WTC11 (cell line): ENCODE measurements around the gene TDRD10. TPM values are rescaled to one million over a fixed set of nuclear protein-coding genes. Genes with fewer than 3 reads are reported as not detected.
A peak's percentile ranks its signal among the peaks of the same experiment; 100 is the strongest.

ENCODE experiments used
- ATAC-seq: fragments of 200-7000 bp; cut with Tn5 transposase; 2 replicates; pipeline ENCODE4 v1.10.0; 2021; ENCODE audit warnings: mild to moderate bottlenecking, moderate library complexity
- CTCF ChIA-PET: fragments of 300-600 bp; sonication (Branson Sonifier 250); formaldehyde crosslinking; loops from one replicate; lab custom pipeline; 2021; ENCODE audit warnings: antibody characterized with exemption; lab: Charles Lee
- POLR2A ChIA-PET: fragments of 350-600 bp; sonication (Branson Sonifier 250); formaldehyde crosslinking; loops from one replicate; lab custom pipeline; 2021; ENCODE audit warnings: antibody characterized with exemption; lab: Charles Lee
- DNase-seq: peaks from one replicate; pipeline ENCODE4 v3.0.0; 2021; ENCODE audit warnings: low spot score
- H3K27ac Mint-ChIP-seq: 2 replicates; pipeline ENCODE4 v1.8.0; 2021; ENCODE audit warnings: mixed read lengths
- H3K27me3 Mint-ChIP-seq: 2 replicates; pipeline ENCODE4 v1.8.0; 2021; ENCODE audit warnings: low read depth, mild to moderate bottlenecking, moderate library complexity, mixed read lengths
- H3K36me3 Mint-ChIP-seq: 2 replicates; pipeline ENCODE4 v1.8.0; 2021; ENCODE audit warnings: mixed read lengths
- H3K4me1 Mint-ChIP-seq: 2 replicates; pipeline ENCODE4 v1.8.0; 2022; ENCODE audit warnings: mixed read lengths
- H3K4me3 Mint-ChIP-seq: 2 replicates; pipeline ENCODE4 v1.8.0; 2021; ENCODE audit warnings: mild to moderate bottlenecking, moderate library complexity, mixed read lengths
- H3K9me3 Mint-ChIP-seq: 2 replicates; pipeline ENCODE4 v1.8.0; 2021; ENCODE audit warnings: mixed read lengths
- EMX1 ChIP-seq: fragments of 250-450 bp; sonication (Bioruptor Pico); IDR thresholded peaks from 2 replicates; pipeline ENCODE4 v1.8.0; 2021; ENCODE audit warnings: mild to moderate bottlenecking
- GABPB1 ChIP-seq: sonication (generic); formaldehyde crosslinking; IDR thresholded peaks from 2 replicates; pipeline ENCODE4 v1.8.1; 2023; ENCODE audit warnings: mild to moderate bottlenecking, missing genetic modification reagents
- HMGA2 ChIP-seq: fragments of 250-450 bp; sonication (Bioruptor Pico); IDR thresholded peaks from 2 replicates; pipeline ENCODE4 v1.4.0; 2021; ENCODE audit warnings: mild to moderate bottlenecking, moderate library complexity
- JAZF1 ChIP-seq: fragments of 250-450 bp; sonication (Bioruptor Pico); IDR thresholded peaks from 2 replicates; pipeline ENCODE4 v1.9.0; 2021; ENCODE audit warnings: moderate library complexity, mild to moderate bottlenecking, inconsistent platforms
- MYBL2 ChIP-seq: sonication (generic); formaldehyde crosslinking; IDR thresholded peaks from 2 replicates; pipeline ENCODE4 v1.8.1; 2023; ENCODE audit warnings: mild to moderate bottlenecking, moderate library complexity, missing genetic modification reagents
- NR2C2 ChIP-seq: sonication (generic); formaldehyde crosslinking; IDR thresholded peaks from 2 replicates; pipeline ENCODE4 v1.8.0; 2022; ENCODE audit warnings: mild to moderate bottlenecking, missing genetic modification reagents
- OVOL2 ChIP-seq: fragments of 250-450 bp; sonication (Bioruptor Pico); IDR thresholded peaks from 2 replicates; pipeline ENCODE4 v1.9.0; 2021; ENCODE audit warnings: mild to moderate bottlenecking, borderline replicate concordance
- SMAD3 ChIP-seq: sonication (generic); formaldehyde crosslinking; IDR thresholded peaks from 2 replicates; pipeline ENCODE4 v1.8.0; 2022; ENCODE audit warnings: missing genetic modification reagents, mild to moderate bottlenecking, borderline replicate concordance
- SOX15 ChIP-seq: fragments of 250-450 bp; sonication (Bioruptor Pico); IDR thresholded peaks from 2 replicates; pipeline ENCODE4 v1.9.0; 2021; ENCODE audit warnings: mild to moderate bottlenecking
- TEAD4 ChIP-seq: sonication (generic); formaldehyde crosslinking; IDR thresholded peaks from 2 replicates; pipeline ENCODE4 v1.8.0; 2022; ENCODE audit warnings: mild to moderate bottlenecking, missing genetic modification reagents
- TP53 ChIP-seq: sonication (generic); formaldehyde crosslinking; IDR thresholded peaks from 2 replicates; pipeline ENCODE4 v1.8.1; 2023; ENCODE audit warnings: mild to moderate bottlenecking, missing genetic modification reagents
- ZNF121 ChIP-seq: sonication (generic); formaldehyde crosslinking; IDR thresholded peaks from 2 replicates; pipeline ENCODE4 v1.8.0; 2023; ENCODE audit warnings: missing genetic modification reagents
- ZNF532 ChIP-seq: fragments of 250-450 bp; sonication (Bioruptor Pico); IDR thresholded peaks from 2 replicates; pipeline ENCODE4 v1.9.0; 2021; ENCODE audit warnings: mild to moderate bottlenecking, borderline replicate concordance
- total RNA-seq: library from RNA; stranded (reverse); gene quantifications from 3 replicates; pipeline ENCODE4 v1.2.3, GENCODE V29; 2021
- TF ChIP-seq, protein P1 (sequence below): sonication (generic); formaldehyde crosslinking; IDR thresholded peaks from 2 replicates; pipeline ENCODE4 v1.8.0; 2022; ENCODE audit warnings: missing genetic modification reagents
- TF ChIP-seq, protein P2 (sequence below): sonication (generic); formaldehyde crosslinking; IDR thresholded peaks from 2 replicates; pipeline ENCODE4 v1.8.0; 2023; ENCODE audit warnings: missing genetic modification reagents
- TF ChIP-seq, protein P3 (sequence below): sonication (generic); formaldehyde crosslinking; conservative IDR thresholded peaks from 2 replicates; pipeline ENCODE4 v1.8.1; 2022; ENCODE audit warnings: mild to moderate bottlenecking, missing genetic modification reagents
- TF ChIP-seq, protein P4 (sequence below): sonication (generic); formaldehyde crosslinking; IDR thresholded peaks from 2 replicates; pipeline ENCODE4 v1.8.1; 2023; ENCODE audit warnings: mild to moderate bottlenecking, missing genetic modification reagents
- TF ChIP-seq, protein P5 (sequence below): sonication (generic); formaldehyde crosslinking; IDR thresholded peaks from 2 replicates; pipeline ENCODE4 v1.8.1; 2023; ENCODE audit warnings: mild to moderate bottlenecking, missing genetic modification reagents, moderate library complexity
- TF ChIP-seq, protein P6 (sequence below): sonication (generic); formaldehyde crosslinking; conservative IDR thresholded peaks from 2 replicates; pipeline ENCODE4 v1.8.1; 2023; ENCODE audit warnings: mild to moderate bottlenecking, low read depth, missing genetic modification reagents, moderate library complexity

Gene TDRD10
- total RNA-seq, 1 experiment from 2014 or later = 0.09 TPM

DNA sequence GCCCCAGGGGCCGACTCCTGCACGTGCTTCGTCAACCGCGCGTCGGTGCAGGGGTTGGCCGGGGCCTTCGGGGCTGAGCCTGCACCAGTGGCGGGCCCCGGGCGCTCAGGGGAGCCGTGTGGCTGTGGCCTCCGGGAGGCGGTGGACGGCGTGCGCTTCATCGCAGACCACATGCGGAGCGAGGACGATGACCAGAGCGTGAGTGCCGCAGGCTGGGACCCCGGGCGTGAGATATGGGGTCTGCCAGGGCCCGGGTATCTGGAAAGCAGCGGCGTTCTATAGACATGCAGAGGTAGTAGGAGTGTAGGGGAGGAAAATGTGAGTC, 69.9 kb downstream of the TDRD10 start (continued):
- TF ChIP-seq, protein P1, sequence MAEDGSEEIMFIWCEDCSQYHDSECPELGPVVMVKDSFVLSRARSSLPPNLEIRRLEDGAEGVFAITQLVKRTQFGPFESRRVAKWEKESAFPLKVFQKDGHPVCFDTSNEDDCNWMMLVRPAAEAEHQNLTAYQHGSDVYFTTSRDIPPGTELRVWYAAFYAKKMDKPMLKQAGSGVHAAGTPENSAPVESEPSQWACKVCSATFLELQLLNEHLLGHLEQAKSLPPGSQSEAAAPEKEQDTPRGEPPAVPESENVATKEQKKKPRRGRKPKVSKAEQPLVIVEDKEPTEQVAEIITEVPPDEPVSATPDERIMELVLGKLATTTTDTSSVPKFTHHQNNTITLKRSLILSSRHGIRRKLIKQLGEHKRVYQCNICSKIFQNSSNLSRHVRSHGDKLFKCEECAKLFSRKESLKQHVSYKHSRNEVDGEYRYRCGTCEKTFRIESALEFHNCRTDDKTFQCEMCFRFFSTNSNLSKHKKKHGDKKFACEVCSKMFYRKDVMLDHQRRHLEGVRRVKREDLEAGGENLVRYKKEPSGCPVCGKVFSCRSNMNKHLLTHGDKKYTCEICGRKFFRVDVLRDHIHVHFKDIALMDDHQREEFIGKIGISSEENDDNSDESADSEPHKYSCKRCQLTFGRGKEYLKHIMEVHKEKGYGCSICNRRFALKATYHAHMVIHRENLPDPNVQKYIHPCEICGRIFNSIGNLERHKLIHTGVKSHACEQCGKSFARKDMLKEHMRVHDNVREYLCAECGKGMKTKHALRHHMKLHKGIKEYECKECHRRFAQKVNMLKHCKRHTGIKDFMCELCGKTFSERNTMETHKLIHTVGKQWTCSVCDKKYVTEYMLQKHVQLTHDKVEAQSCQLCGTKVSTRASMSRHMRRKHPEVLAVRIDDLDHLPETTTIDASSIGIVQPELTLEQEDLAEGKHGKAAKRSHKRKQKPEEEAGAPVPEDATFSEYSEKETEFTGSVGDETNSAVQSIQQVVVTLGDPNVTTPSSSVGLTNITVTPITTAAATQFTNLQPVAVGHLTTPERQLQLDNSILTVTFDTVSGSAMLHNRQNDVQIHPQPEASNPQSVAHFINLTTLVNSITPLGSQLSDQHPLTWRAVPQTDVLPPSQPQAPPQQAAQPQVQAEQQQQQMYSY = no peak
- TF ChIP-seq MYBL2 (CRISPR knock-in tag) = no peak

GRCh38 chr1:154572468-154573167, 70.6 kb downstream of the TDRD10 start:
- DNase-seq (peak; percentile 23), ATAC-seq (no peak)
- Mint-ChIP-seq H3K36me3 (peaks cover 5% of the 10 kb centered on the region; the same call in 1 of the 2 replicates), H3K27me3 (peaks cover 14% of the 10 kb centered on the region), H3K4me1 (peaks cover 23% of the 10 kb centered on the region), H3K9me3 (no peaks in the 10 kb centered on the region), H3K4me3 (no peak overlapping the region), H3K27ac (no peak overlapping the region)
- TF ChIP-seq GABPB1 (CRISPR knock-in tag) (no peak), TP53 (no peak), EMX1 (no peak), NR2C2 (CRISPR knock-in tag) (no peak), SMAD3 (CRISPR knock-in tag) (no peak)
- TF ChIP-seq, protein P2, sequence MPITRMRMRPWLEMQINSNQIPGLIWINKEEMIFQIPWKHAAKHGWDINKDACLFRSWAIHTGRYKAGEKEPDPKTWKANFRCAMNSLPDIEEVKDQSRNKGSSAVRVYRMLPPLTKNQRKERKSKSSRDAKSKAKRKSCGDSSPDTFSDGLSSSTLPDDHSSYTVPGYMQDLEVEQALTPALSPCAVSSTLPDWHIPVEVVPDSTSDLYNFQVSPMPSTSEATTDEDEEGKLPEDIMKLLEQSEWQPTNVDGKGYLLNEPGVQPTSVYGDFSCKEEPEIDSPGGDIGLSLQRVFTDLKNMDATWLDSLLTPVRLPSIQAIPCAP = no peak
- POLR2A ChIA-PET = interaction anchor here (0.8 kb wide), 1 partner anchor 12 kb away, joined by 3 read pairs; no protein-coding TSS in a partner anchor
- CTCF ChIA-PET = interaction anchor here (1.3 to 2.9 kb wide), 2 partner anchors 13 to 26 kb away, joined by 4 to 9 read pairs; no protein-coding TSS in a partner anchor

DNA sequence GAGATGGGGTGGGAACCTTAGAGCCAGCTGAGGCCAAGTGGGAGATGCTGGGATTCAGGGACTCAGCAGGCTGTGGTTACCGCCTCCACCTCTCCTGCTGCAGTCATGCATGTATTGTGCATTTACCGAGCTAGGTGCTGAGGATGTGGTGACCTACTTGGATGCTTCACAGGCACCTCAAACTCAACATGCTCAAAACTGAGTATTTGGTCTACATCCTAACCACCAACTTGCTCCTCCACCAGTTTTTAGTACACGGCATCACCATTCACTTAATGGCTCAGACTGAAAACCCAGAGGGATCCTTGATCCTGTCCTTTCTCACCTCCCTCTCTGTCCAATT, 71.1 kb downstream of the TDRD10 start:
- DNase-seq = no peak
- POLR2A ChIA-PET = interaction anchor here (0.8 kb wide), 1 partner anchor 12 kb away, joined by 3 read pairs; no protein-coding TSS in a partner anchor
- Mint-ChIP-seq H3K4me1 (peaks cover 20% of the 10 kb centered on the region), H3K36me3 (peaks cover 5% of the 10 kb centered on the region; the same call in 1 of the 2 replicates)
- TF ChIP-seq SOX15 (CRISPR knock-in tag) = no peak
- no peak for TF ChIP-seq ZNF121 (CRISPR knock-in tag)
- TF ChIP-seq OVOL2 = no peak
- TF ChIP-seq, protein P3, sequence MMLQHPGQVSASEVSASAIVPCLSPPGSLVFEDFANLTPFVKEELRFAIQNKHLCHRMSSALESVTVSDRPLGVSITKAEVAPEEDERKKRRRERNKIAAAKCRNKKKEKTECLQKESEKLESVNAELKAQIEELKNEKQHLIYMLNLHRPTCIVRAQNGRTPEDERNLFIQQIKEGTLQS (CRISPR knock-in tag) = no peak
- no peak for TF ChIP-seq JAZF1 (CRISPR knock-in tag)
- TF ChIP-seq, protein P4, sequence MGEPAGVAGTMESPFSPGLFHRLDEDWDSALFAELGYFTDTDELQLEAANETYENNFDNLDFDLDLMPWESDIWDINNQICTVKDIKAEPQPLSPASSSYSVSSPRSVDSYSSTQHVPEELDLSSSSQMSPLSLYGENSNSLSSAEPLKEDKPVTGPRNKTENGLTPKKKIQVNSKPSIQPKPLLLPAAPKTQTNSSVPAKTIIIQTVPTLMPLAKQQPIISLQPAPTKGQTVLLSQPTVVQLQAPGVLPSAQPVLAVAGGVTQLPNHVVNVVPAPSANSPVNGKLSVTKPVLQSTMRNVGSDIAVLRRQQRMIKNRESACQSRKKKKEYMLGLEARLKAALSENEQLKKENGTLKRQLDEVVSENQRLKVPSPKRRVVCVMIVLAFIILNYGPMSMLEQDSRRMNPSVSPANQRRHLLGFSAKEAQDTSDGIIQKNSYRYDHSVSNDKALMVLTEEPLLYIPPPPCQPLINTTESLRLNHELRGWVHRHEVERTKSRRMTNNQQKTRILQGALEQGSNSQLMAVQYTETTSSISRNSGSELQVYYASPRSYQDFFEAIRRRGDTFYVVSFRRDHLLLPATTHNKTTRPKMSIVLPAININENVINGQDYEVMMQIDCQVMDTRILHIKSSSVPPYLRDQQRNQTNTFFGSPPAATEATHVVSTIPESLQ = no peak
- TF ChIP-seq HMGA2 (CRISPR knock-in tag) = no peak
- TF ChIP-seq, protein P5, sequence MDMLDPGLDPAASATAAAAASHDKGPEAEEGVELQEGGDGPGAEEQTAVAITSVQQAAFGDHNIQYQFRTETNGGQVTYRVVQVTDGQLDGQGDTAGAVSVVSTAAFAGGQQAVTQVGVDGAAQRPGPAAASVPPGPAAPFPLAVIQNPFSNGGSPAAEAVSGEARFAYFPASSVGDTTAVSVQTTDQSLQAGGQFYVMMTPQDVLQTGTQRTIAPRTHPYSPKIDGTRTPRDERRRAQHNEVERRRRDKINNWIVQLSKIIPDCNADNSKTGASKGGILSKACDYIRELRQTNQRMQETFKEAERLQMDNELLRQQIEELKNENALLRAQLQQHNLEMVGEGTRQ (CRISPR knock-in tag) = no peak
- no peak for TF ChIP-seq TEAD4 (CRISPR knock-in tag)
- TF ChIP-seq, protein P6, sequence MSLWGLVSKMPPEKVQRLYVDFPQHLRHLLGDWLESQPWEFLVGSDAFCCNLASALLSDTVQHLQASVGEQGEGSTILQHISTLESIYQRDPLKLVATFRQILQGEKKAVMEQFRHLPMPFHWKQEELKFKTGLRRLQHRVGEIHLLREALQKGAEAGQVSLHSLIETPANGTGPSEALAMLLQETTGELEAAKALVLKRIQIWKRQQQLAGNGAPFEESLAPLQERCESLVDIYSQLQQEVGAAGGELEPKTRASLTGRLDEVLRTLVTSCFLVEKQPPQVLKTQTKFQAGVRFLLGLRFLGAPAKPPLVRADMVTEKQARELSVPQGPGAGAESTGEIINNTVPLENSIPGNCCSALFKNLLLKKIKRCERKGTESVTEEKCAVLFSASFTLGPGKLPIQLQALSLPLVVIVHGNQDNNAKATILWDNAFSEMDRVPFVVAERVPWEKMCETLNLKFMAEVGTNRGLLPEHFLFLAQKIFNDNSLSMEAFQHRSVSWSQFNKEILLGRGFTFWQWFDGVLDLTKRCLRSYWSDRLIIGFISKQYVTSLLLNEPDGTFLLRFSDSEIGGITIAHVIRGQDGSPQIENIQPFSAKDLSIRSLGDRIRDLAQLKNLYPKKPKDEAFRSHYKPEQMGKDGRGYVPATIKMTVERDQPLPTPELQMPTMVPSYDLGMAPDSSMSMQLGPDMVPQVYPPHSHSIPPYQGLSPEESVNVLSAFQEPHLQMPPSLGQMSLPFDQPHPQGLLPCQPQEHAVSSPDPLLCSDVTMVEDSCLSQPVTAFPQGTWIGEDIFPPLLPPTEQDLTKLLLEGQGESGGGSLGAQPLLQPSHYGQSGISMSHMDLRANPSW (CRISPR knock-in tag) = no peak
- TF ChIP-seq ZNF532 = no peak
- no peak for TF ChIP-seq EMX1
- TF ChIP-seq, all 79 proteins: peak for 0
- CTCF ChIA-PET = interaction anchor here (1.3 to 2.9 kb wide), 2 partner anchors 14 to 26 kb away, joined by 4 to 9 read pairs; no protein-coding TSS in a partner anchor
- H3K9me3 Mint-ChIP-seq = no peaks in the 10 kb centered on the region
- H3K4me3 Mint-ChIP-seq = no peak overlapping the region
- ATAC-seq = no peak
- H3K27me3 Mint-ChIP-seq = peaks cover 12% of the 10 kb centered on the region
- H3K27ac Mint-ChIP-seq = no peak overlapping the region
